Epithelial cell of proximal tubule (primary cell): ENCODE data around the gene PLA2G2E. TPM values are rescaled to one million over a fixed set of nuclear protein-coding genes. Genes with fewer than 3 reads are reported as not detected.

Experiments used
- DNase-seq: peaks from one replicate; pipeline ENCODE4 v3.0.0-alpha.2; 2011; ENCODE audit warnings: low read depth
- H3K4me3 ChIP-seq: 2 replicates; pipeline ENCODE4 v1.5.1; 2011; ENCODE audit warnings: low read depth, mild to moderate bottlenecking, low read length
- total RNA-seq: library from RNA; depleted of rRNA; stranded (reverse); fragments of >200 nt; gene quantifications from 2 replicates; pipeline ENCODE4 v1.2.3, GENCODE V29; 2015
- TF ChIP-seq, protein P1 (sequence below): conservative IDR thresholded peaks from 2 replicates; pipeline ENCODE4 v1.5.1; 2012; ENCODE audit warnings: low read depth, mild to moderate bottlenecking, low read length

Gene PLA2G2E
- total RNA-seq, 1 donor from 2014 or later: not detected

DNA sequence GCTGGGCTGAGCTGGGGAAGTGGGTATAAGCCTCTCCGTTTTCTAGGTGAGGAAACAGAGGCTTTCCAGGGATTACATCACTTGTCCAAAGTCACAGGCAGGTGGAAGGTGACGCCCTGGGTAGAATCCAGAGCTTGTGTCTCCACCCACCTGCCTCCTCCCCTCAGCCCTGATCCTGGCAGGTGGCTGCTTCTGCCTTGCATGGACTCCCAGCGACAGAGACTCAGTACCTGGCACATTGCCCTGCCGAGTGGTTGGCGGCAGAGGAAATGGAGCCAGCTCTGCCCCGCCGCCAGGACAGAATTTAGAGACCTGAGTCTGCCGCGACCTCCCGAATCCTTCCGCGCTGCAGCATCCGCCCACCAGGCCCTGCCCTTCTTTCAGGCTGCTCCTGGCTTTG lies 2.1 kb downstream of the PLA2G2E start:
- TF ChIP-seq, protein P1, sequence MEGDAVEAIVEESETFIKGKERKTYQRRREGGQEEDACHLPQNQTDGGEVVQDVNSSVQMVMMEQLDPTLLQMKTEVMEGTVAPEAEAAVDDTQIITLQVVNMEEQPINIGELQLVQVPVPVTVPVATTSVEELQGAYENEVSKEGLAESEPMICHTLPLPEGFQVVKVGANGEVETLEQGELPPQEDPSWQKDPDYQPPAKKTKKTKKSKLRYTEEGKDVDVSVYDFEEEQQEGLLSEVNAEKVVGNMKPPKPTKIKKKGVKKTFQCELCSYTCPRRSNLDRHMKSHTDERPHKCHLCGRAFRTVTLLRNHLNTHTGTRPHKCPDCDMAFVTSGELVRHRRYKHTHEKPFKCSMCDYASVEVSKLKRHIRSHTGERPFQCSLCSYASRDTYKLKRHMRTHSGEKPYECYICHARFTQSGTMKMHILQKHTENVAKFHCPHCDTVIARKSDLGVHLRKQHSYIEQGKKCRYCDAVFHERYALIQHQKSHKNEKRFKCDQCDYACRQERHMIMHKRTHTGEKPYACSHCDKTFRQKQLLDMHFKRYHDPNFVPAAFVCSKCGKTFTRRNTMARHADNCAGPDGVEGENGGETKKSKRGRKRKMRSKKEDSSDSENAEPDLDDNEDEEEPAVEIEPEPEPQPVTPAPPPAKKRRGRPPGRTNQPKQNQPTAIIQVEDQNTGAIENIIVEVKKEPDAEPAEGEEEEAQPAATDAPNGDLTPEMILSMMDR: no peak
- DNase-seq: no peak
- no peak overlapping the region for H3K4me3 ChIP-seq

DNA sequence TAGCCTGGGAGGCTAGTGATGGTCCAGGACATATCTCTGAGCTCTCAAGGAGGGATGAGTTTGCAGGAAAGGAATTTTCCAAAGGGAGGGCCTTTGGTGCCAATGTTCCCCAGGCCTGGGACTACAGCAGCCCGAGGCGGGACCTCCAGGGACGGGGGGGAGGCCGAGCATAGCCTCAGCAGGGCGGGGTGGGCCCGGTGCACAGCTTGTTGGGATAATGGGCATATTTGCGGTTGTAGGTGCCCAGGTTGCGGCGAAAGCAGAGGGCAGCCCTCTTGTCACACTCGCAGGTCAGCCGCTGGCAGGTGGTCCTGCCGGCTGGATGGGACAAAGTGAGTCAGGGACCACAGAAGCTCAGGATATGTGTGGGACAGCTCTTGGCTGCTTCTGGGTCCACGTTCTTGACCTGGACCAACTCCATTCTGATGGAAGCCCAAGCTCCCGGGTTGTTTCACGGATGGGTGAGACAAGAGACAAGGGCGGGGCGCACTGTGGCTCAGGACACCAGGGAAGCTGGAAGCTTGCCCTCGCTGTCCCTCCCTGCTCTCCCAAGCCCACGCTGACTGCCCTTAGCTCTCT lies 3.2 kb downstream of the PLA2G2E start:
- no peak for DNase-seq
- TF ChIP-seq, protein P1: no peak
- no peak overlapping the region for H3K4me3 ChIP-seq

DNA sequence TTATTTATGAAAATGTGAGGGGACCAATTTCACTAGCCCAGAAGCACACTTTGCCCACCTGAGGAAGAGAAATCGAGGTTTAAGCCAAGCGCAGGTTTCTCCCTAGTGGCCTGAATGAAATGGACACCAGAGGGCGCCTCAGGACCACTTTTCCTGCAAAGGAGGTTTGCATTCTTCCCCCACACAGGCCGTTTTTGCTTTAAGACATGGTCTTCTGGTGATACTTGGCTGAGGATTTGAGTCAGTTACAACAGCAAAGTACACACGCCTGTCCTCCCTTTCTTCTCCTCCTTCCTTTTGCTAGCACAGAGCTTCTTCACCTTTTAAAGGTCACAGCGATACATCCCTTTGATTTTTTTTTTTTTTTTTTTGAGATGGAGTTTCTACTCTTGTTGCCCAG lies 5.4 kb downstream of the PLA2G2E start:
- H3K4me3 ChIP-seq: no peak overlapping the region
- DNase-seq: peak; percentile 18
- TF ChIP-seq, protein P1: peak; percentile 92

DNA sequence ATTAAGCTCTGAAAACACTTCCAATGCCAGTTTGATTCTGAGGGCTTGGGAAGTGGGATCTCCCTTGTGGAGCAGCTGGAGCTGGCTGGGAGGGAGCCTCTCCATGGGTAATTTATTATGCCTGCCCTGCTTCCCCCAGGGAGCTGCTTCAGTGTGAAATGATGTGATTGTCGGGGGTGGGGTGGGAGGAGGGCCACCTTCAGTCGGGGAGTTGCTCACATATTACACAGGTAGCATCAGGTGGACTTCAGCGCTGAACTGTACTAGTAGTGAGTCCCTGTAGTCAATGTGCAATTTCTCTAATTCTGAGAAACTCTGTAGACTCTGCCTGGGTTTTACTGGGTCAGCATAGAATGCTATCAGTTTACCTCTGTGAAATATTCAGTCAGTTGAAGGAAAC lies 12.8 kb downstream of the PLA2G2E start:
- DNase-seq: no peak
- H3K4me3 ChIP-seq: no peak overlapping the region
- TF ChIP-seq, protein P1: no peak

DNA sequence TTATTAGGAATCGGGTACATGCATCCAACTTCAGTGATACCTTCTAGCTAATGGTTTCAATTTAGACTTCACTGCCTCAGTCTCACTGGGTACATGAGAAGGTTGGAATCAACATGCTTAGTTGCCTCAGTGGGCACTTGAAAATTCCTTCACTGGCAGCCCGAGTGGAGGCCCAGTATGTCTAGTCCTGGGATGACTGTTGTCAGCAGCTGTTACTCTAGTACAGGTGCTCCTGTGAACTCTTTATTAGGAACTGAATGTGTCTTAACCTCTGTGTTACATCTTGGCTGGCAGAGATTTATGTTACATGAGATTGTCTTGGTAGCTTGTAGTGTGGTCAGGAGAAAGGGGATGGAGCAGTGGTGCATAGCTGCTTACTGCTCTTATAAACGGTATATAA lies 13.4 kb downstream of the PLA2G2E start:
- no peak for DNase-seq
- TF ChIP-seq, protein P1: no peak
- no peak overlapping the region for H3K4me3 ChIP-seq

DNA sequence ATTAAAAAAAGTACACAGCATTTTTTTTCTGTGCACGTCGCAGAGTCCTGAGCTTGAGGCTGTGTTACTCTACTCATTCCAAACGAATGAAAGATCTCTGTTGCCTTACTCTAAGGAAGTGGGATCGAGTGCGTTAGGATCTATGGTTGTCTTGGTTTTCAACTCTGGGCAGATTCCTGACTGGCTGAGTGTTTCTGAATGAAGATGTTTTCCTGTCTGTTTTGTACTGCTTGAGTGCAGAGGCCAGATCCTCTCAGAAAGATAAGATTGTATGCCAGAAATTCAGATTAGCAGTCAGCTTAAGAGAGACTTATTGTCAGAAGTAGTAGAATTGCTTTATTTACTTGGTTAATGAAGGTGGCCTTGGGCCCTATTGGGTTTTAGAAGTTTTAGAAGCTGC lies 14.0 kb downstream of the PLA2G2E start:
- TF ChIP-seq, protein P1: no peak
- H3K4me3 ChIP-seq: no peak overlapping the region
- DNase-seq: no peak

DNA sequence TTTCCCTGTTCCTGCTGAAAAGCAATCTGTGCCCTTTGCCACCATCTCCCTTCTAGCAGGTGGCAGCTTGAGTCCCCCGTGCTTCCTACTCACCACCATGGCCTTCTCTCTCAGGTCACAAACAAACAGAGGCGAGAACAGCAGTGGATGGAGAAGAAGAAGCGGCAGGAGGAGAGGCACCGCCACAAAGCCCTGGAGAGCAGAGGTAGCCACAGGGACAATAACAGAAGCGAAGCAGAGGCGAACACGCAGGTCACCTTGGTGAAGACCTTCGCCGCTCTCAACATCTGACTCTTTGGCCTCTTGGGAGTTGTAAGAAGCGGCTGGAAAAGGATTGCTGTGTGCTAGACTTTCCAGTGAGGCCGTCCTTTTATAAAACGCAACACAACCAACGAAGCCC lies 16.0 kb downstream of the PLA2G2E start:
- no peak for DNase-seq
- TF ChIP-seq, protein P1: no peak
- no peak overlapping the region for H3K4me3 ChIP-seq
